GM19043 (cell line): Measurements from ENCODE around the gene MITD1.
"Not testable (repeated sequence)": the region's sequence is repeated elsewhere in the genome, so short reads cannot be mapped to it uniquely, and the experiment has no call there.

ENCODE experiments used
- ATAC-seq: cut with Tn5 transposase; IDR thresholded peaks from one replicate; pipeline ENCODE4 v1.9.1; 2021; ENCODE audit warnings: low read depth; ENCODE audit not compliant: unreplicated experiment

MITD1 gene

DNA sequence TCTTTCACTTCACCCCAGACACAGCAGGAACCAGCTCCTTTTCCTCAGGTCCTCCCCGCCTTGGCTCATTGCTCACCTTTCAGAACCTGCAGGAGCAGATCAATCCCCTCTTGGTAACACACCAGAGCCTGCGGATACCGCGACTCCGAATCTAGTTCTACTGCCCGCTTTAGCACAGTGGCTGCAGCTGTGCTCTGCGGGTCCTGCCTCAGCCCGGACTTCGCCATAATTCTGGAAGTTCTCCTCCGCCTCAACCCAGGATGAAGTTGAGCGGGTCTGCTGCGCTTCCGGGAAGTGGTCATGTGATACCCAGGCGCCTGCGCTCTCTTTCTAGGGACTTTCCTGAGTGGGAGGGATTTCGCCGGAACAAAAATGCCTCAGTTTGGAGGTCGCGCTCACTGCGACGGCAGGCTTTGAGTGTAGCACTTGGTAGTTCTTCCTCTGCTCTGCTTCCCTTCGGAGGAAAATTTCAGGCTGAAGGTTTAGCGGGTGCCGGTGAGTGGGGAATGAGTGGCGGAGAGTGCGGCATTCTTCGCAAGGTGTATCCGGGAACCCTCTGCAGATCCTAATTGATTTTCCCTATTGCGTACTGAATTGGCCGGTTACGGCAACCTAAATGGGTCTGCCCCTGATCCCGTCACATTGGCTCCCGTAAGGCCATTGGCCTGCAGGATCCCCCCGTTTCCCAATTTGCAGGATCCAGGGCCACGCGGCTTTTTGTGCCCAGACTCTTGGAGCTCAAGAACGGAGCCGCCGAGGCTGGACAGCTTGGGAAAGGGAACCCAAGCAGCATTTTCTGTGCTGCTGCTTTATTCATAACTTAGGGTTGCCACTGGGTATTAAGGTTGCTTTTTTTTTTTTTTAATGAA is at the start of gene MITD1, which contains the start of gene MRPL30:
Gene MITD1 (minus strand): TSS at position 304 of the 869 bp plus-strand sequence. CDS start 77 bp downstream, at position 227.
Gene MRPL30 (plus strand): TSS at position 430 of the 869 bp plus-strand sequence. CDS start 5,020 bp downstream, outside the sequence.
- peak; percentile 95 for ATAC-seq

- ATAC-seq = no peak
Measured at GRCh38 chr2:99217929-99218501, 37.2 kb upstream of the MITD1 start.

DNA sequence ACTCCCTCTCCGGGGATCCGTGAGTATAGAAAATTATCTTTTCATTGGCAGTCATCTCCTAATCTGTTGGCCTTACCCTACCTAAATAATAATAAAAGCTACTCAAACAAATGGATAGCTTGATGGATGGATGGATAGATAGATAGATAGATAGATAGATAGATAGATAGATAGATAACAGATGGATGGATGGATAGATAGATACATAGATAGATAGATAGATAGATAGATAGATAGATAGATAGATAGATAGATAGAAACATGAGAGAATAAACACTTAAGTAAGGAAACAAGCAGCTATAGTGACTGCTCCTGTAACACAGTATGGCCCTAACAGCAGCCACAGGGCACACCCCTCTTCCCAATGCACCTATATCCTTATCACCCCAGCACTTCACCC is 35.2 kb upstream of the MITD1 start:
- no peak for ATAC-seq

- no peak for ATAC-seq
Measured at GRCh38 chr2:99205491-99205890, 24.6 kb upstream of the MITD1 start.

- ATAC-seq = no peak
Measured at GRCh38 chr2:99201959-99202678, 21.3 kb upstream of the MITD1 start.

DNA sequence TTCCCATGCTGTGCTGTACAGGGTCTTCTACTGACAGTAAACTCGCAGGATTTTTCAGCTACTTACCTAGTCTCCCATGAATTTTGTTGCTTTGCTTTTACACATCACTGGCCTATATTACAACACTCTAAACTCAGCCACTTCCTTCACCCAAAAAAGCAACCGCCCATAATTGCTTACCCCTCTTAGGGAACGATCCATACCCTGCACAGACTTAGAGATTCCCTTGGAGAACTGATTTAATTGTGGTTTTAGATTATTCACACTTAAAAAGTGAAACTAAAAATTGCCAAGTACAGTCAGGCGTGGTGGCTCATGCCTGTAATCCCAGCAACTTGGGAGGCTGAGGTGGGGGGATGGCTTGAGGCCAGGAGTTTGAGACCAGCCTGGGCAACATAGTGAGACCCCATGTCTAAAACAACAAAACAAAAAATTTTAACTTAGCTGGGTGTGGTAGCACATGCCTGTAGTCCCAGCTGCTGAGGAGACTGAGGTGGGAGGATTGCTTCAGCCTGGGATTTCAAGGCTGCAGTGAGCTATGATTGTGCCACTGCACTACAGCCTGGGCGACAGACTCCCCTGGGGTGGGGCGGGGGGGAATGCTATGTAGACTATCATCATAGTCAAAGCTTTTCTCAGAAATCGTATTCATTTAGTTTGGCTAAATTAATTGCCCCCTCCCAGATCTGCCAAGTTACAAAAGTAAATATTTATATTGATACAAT is 19.4 kb upstream of the MITD1 start:
- ATAC-seq = no peak

DNA sequence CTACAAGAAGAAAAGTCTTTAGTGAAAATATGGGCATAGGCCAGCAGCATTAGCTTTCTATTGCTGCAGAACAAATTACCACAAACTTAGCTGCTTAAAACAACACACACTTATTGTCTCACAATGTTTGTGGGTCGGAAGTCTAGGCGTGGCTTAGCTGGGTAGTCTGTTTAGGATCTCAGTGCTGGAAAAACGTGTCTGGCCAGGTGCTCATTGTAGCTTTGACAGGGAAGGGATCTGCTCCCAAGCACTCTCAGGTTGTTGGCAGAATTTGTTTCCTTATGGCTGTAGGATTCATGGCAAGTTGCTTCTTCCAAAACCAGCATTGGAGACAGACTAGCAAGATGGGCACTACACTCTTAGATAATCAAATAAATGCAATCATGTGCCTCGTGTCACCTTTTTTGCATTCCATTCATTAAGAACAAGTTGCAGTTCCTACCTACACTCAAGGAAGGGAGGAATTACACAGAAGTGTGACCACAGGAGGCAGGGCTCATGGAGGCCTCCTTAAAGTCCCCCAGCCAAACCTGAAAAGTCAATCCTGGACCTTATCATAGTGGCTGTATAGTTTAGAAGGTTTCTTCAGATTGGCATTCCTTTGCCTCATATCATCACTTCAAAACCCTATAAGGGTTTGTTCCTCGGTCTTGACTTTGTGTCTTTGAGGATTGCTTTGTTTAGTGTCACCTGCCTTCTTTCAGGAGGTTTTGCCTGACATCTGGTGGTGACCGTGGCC is 17.4 kb upstream of the MITD1 start:
- ATAC-seq = no peak

- ATAC-seq = not testable (repeated sequence)
Measured at GRCh38 chr2:99192364-99192763, 11.5 kb upstream of the MITD1 start.

DNA sequence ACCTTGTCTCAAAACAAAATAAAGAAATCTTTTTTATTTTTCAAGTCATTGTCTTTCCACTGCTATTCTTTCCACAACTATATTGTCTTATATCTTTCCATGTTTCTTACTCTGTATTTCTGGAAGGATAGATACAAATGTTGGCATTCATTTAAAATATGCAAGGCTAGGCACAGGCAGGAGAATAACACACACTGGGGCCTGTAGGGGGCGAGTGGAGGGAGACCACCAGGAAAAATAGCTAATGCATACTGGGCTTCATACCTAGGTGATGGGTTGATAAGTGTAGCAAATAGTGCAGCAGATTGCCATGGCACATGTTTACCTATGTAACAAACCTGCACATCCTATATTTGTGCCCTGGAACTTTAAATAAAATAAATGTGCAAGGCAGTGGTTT is 9.7 kb upstream of the MITD1 start:
- ATAC-seq = no peak

DNA sequence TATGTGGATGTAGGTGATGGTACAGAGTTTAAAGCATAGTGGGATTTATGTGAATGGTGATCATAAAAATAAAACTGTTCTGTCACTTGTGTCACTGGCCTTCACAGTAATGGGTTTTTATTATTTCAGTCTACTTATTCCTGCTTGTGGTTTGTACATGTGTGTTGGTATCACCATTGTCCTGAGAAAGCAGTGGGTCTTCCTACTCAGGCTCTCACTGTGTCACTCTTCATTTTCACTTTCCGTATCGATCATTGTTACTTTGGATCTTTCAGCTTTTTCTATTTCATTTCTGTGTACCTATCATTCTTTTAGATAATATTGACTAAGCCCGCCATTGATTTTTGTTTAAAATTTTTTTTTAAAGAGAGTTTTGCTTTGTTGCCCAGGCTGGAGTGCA is 7.5 kb upstream of the MITD1 start:
- no peak for ATAC-seq

DNA sequence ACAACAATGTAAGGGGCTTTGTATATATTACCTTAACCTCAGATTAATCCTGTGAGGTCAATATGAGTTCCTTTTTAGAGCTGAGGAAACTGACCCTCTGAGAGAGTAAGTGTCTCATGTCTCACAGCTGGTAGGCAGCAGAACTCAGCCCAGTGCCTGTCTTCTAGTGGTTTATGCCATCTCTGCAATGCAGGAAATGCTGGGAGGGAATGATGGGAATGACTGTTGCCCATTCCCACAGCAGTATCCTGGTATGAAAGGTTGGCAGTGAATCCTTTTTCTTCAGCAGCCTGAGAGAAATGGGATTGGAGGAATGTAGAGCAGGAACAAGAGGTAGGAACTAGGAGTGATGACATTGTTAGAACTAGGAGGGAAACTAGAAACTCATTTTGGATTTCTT is 6.2 kb upstream of the MITD1 start:
- ATAC-seq = no peak

DNA sequence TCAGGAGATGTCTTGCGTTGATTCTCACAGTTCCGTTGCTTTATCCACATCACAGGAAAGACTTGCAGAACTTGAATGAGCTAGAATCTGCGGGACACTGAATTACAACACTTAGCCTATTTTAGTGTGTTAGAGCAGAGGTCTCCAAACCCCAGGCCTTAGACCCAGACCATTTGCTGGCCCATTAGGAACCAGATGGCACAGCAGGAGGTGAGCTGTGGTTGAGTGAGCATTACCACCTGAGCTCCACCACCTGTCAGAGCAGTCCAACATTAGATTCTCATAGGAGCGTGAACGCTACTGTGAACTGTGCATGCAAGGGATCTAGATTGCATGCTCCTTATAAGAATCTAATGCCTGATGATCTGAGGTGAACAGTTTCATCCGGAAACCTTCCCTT is 4.0 kb upstream of the MITD1 start:
- ATAC-seq = no peak

GRCh38 chr2:99183025-99183424 is 2.2 kb upstream of the MITD1 start:
- no peak for ATAC-seq

DNA sequence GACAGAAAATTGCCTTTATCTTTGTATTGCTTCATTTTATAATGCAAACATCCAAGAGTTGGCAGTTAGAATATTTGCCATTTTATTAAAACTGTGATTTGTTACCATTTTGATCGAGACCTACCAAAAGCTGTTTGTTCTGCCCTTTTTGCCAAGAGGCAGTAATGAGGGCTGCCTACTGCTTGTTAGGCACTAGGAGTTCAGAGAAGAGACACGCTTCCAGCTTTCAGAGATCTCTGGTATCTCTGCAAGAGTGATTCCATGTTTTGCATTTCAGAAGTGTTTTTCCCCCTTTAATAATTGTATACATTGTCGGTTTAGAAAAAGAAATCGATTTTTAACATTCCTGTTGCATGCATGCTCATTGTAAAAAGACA is 754 bp upstream of the MITD1 start:
- ATAC-seq = no peak

DNA sequence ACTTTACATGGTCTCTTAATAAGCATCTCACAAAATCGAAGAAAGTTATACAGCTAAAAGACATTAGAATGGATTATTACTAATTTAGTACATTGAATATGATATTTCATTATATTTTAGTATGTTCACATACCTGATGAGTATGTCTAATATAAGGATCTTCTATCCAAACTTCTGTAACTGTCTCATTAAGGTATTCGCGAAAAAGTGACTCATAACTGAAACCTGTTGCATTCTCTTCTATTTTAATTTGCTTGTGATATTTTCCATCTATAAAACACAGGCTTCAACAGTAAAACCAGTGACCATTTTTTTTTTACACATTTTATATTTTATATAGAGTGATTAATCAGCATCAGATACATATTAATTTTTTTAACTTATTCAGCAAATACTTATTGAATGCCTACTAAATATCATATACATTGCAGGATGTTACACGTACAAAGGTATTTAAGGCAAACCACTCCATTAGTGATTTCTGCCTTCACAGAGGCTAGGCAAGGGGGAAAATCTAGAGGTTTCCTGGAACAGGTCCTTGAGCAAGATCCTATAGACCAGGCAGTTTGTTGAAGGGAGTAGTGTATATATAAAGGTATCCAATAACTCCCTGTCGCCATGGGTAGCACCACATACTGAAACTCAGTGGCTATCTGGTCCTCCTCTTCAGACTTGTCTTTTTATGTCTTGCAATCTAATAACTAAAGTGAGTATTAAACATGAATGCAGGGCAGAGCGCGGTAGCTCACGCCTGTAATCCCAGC is 9.3 kb downstream of the MITD1 start:
- no peak for ATAC-seq

GRCh38 chr2:99169534-99169933 is 11.3 kb downstream of the MITD1 start:
- no peak for ATAC-seq

DNA sequence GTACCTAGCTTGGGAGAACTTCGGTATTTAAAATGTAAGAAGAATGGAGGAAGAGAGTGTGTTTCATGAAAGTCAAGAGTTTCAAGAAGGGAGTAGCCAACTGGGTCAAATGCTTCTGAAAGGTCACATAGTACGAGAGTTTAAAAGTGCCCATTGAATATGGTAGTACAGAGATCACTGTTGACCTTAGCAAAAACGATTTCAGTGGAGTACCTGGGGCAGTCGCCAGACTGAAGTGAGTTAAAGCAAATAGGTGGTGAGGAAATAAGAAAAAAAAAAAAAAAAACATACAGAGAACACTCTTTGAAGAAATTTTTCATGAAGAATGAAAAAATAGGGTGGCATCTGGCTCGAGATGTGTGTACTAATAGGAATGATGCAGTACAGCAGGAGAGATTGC is 14.6 kb downstream of the MITD1 start:
- no peak for ATAC-seq

DNA sequence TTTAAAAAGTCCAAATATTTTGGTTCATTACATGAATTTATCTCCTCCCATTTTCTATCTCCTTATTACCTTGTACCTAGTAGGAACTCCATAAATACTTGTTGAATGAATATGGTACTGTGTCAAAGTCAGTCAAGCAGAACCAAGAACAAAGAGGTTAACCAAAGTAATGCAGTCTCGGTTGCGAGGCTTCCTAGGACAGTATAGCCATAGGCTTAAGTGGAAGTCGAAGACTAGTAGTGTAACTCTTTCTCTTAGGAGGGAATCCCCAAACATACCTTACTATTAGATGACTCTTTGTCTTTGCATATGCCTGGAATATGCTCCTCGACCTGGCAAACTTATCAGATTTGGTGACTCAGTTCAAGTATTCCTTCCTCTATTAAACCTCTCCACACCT is 21.3 kb downstream of the MITD1 start:
- ATAC-seq = no peak

DNA sequence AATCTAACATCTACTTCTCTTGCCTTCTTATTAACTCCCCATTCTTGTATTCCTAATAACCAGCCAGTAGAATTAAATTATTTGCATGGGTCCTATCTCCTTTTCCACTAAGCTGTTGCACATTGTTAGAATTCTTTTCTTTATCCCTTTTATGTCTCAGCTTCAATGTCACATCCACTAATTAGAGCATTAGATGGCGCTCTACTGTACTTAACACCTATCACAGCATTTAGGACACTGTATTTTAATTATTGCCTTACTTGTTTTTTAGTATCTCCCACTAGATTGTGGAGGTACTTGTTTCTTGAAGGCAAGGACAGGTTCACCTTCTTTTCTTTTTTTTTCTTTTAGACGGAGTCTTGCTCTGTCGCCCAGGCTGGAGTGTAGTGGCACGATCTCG is 22.3 kb downstream of the MITD1 start:
- no peak for ATAC-seq
